GM21360 (cell line): Measurements from ENCODE around the gene PTPN2.
A peak's percentile ranks its signal among the peaks of the same experiment; 100 is the strongest.
"Not testable (repeated sequence)": the region's sequence is repeated elsewhere in the genome, so short reads cannot be mapped to it uniquely, and the experiment has no call there.

Experiments
- ATAC-seq: cut with Tn5 transposase; IDR thresholded peaks from one replicate; pipeline ENCODE4 v1.9.1; 2021; ENCODE audit warnings: mild to moderate bottlenecking, moderate library complexity; ENCODE audit not compliant: unreplicated experiment

Gene PTPN2

DNA sequence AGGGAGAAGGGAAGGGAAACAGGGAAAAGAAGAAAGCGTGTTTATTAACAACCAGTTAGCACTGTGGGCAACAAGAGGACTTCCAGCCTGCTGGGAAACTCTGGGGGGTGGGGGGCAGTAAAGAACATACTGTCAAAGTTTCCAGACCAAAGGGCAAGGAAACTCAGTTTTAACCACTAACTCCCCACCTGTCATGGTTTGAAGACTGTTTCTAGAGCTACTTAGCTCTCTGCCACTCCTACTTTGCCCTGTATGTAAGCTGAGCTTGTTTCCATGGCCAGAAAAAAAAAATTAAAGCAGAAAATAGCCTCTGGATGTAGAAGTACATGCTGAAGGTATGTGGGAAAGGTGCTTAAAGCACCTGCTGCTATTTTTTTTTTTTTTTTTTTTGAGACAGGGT lies 11.0 kb upstream of the PTPN2 start:
- no peak for ATAC-seq

DNA sequence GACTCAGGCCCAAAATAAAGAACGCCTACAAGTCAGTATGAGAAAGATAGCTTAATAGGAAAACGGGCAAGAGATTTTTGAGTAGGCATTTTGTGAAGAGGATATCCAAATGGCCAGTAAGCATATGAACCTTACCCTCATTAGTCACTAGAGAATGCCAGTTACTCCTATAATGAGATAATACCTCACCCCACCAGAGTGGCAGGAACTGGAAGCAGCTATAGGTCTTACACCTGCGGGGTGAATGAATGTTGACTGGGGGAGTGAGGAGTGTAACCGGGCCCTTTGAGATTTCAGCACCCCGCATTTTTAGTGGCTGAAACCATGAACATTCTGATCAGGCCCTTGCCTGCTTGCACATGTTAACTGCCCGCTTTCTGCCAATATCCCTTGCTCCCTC lies 7.5 kb upstream of the PTPN2 start:
- ATAC-seq = no peak

DNA sequence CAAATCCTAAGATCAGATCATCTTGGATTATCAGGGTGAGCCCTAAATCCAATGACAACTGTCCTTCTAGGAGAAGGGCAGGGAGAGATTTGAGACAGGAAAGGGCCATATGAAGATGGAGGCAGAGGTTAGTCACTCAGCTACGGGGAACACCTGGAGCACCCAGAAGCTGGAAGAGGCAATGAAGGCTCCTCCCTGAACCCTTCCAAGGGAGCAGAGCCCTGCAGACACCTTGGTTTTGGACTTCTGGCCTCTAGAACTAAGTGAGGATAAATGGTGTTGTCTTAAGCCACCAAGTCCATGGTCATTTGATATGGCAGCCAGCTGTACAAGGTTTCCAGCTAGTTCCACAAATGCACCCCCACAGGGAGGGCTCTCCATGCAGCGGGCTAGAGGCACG lies 6.9 kb upstream of the PTPN2 start:
- ATAC-seq = no peak

DNA sequence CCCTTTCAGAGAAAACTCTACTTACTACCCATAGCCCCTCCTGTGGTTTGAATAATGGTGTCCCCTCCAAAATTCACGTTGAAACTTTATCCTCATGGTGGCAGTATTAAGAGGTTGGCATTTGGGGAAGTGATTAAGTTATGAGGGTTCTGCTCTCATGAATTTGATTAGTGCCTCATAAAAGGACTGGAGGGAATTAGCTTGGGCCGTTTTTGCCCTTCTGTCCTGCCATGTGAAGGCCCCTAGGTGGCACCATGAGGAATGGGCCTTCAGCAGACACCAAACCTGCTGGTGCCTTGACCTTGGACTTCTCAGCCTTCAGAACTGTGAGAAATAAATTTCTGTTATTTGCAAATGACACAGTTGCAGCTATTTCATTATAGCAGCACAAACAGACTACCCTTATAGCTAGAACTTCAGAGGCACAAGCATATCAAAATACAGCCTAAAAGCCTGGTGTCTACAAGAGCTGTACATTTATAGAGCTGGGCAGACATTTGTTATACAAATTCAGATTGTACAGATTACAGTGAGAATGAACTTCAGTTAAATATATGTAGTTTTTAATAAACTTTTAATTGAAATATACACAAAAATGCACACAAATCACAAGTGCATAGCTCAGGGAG lies 2.6 kb upstream of the PTPN2 start:
- no peak for ATAC-seq

DNA sequence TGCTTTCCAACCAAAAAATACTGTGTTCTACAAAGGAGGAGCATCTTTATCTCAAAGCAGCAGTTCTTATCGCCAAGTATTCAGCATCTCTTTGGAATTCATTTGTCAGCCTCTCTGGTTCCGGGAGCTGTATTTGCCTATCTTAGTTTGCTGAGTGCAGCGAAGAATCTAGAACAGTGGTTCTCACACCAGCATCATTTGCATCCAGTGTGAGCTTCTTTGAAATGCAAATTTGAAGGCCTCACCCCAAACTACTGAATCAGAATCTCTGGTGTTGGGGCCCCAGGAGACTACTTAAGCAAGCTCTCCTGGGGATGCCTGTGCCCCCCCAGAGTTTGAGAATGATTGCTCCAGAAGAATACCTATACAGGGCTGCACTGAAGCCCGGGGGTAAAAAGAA lies 1.5 kb upstream of the PTPN2 start:
- no peak for ATAC-seq

DNA sequence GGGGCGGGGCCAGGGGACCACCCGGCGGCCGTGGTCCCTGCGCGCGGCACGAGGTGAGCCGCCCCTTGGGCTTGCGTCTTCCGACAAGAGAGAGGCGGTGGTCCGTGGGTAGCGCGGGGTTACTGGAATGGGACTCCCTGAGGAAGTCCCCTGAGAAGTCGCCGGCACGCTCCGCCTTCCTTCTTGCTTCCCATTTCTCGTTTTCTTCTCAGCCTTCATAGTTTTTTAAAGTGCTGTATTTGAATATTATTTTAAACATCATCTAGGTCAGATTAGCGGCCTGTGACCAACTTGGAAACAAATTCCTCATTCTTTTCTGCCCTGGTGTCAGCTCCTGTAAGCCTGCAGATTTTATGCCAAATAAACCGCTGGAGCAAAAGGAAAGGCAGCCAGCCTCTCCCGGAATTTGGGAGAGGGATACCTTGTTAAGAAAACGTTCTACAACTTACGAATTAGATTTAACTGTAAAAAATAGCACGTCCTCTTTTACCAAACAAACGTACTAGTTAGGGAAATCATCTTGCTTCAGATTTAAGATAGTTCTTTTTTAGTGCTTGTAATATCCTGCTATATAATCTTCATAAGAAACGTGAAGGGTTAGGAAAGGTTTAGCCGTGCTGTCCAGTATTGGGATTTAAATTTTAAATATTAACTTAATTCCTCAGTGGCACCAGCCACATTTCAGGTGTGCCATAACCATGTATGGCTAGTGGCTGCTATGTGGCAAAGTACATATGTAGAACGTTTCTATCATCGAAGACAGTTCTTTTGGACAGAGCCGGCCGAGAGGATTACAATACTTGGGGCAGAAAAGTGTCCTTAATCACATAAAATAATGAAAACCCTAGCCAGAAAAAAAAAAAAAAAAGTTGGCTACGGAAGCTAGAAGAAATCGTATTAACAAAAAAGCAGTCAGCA lies 628 bp upstream of the PTPN2 start:
- ATAC-seq = no peak

DNA sequence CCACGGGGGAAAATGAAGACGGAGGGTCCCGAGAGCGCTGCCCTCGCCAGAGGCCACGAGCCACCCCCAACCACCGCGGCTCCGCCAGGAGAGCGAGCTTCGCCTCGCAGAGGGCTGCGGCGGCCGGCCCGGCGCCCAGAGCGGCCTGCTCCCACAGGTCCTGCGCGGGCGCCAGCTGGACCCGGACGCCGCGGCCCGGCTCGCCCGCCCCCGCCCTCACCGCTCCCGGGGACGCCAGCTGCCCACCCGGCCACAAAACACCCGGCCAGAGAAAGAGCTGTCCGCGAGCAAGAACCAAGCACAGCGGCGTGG lies 709 bp downstream of the PTPN2 start:
- peak; percentile 5 for ATAC-seq

DNA sequence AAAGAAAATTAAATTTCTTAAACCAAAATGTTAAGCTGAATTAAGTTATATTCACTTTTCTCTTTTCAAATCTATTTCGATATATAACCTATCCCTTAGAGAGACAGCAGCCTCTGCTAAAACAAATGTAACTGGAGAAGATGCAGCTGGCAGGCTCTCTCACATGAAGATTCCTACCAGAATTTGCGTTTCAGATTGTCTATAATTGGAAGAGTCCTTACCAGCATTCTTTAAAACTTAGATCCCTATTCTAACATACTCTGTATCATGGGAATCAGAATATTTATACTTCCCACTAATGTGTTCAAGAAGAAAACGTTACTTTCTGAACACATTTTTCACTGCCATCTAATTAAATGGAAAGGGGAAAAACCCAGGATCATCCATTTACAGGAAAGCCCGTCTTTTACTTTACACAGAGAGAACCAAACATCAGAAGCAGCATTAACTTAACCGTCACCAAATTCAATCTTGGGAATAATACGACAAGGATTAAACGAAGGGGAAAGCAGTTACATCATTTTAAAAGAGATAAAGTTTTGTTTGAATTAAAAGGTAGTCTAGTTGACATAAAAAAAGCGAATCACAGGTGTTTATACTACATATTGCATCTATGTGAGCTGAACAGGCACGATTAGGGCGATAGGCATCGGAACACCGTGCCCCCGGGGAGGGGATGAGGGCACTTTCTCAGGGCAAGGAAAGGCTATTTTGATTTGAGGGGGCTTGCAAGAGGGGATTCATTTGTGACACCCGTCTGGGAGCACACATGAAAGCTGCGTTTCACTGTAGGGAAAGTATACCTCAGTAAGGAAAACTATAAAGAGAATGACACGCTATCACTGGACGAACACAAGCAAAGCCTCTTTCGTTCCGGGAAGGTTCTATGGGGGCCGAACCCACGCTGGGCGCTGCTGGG lies 1.3 kb downstream of the PTPN2 start:
- no peak for ATAC-seq

DNA sequence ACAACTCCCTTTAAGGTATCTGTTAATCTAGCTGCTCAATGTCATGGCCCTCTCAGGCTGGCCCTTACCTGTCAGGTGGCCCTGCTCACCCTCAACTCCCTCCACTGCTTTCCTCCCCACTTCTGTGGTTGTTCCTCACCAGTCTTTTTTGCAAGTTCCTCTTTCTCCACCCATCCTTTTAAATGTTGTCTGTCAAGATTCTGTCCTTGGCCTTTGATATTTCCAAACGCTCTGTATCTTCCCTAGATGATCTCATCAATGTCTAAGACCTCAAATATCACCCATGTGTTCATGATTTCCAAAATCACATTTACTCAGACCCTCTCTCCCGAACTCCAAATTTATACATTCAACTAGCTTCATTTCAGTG lies 3.5 kb downstream of the PTPN2 start:
- no peak for ATAC-seq

DNA sequence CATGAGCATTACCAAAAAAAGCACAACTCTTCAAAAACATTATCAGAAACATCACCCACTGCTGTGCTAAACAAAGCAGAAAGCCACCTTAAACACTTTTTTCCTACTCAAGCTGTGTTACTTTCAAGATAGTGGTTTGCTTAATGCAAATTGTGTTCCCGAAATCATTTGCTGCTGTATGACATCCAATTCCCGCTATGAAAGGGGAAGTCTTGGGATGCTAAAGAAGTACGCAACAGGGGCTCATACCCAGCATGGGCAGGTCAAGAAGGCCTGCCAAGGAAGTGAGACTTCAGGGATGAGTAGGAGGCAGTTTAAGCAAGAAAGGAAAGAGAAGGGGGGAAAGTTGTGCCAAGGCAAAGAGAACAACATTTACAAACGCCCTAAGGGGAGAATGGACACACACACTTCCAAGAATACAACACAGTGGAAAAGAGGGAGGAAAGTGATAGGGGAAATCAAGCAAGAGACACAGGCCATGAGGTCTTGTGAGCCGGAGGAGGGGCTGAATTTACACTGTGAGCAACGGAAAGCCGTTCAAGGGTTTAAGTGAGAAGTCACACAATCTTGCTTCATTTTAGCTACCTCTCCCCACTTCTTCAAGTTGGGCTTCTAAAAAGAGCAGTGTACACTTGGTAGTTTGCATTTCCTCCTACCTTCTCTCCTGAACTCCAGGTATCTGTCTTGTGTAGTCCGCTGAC lies 4.0 kb downstream of the PTPN2 start:
- ATAC-seq = no peak

DNA sequence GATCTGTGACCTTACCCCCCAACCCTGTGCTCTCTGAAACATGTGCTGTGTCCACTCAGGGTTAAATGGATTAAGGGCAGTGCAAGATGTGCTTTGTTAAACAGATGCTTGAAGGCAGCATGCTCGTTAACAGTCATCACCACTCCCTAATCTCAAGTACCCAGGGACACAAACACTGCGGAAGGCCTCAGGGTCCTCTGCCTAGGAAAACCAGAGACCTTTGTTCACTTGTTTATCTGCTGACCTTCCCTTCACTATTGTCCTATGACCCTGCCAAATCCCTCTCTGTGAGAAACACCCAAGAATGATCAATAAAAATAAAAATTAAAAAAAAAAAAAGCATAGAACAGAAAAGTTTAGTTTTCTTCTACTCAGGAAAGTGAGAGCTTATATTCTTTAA lies 9.0 kb downstream of the PTPN2 start:
- ATAC-seq = not testable (repeated sequence)

DNA sequence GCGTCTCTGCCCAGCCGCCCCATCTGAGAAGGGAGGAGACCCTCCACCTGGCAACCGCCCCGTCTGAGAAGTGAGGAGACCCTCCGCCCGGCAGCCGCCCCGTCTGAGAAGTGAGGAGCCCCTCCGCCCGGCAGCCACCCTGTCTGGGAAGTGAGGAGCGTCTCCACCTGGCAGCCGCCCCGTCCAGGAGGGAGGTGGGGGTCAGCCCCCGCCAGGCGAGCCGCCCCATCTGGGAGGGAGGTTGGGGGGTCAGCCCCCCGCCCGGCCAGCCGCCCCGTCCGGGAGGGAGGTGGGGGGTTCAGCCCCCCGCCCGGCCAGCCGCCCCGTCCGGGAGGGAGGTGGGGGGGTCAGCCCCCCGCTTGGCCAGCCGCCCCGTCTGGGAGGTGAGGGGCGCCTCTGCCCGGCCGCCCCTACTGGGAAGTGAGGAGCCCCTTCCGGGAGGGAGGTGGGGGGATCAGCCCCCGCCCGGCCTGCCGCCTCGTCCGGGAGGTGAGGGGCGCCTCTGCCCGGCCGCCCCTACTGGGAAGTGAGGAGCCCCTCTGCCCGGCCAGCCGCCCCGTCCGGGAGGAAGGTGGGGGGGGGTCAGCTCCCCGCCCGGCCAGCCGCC lies 10.0 kb downstream of the PTPN2 start:
- ATAC-seq = not testable (repeated sequence)

DNA sequence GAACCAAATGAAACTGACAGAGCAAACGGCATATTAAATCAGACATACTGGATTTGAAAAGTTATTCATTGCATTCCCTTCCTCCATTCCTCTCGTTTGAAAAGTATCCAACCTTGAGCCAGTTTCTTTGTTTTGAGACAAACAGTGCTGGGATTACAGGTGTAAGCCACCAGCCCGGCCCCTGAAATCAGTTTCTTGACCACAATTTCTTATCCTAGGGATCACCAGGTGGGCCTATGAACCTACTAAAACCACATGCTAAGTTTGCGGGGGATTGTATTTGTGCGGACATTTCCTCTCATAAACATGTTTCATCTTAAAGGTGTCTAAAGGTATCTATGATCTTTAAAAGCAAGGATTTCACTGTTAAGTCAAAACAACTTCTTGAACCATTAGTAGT lies 11.6 kb downstream of the PTPN2 start:
- ATAC-seq = no peak

DNA sequence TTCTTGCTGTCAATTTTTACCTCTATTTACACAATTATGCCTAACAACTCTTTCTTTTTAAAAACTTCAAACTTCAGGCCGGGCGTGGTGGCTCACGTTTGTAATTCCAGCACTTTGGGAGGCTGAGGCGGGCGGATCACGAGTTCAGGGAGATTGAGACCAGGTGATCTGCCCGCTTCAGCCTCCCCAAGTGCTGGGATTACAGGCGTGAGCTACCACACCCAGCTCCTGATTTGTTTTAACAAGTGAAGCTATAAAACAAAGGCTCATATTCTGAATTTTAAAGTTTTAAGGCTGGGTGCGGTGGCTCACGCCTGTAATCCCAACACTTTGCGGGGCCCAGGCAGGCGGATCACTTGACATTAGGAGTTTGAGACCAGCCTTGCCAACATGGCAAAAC lies 15.5 kb downstream of the PTPN2 start:
- no peak for ATAC-seq

DNA sequence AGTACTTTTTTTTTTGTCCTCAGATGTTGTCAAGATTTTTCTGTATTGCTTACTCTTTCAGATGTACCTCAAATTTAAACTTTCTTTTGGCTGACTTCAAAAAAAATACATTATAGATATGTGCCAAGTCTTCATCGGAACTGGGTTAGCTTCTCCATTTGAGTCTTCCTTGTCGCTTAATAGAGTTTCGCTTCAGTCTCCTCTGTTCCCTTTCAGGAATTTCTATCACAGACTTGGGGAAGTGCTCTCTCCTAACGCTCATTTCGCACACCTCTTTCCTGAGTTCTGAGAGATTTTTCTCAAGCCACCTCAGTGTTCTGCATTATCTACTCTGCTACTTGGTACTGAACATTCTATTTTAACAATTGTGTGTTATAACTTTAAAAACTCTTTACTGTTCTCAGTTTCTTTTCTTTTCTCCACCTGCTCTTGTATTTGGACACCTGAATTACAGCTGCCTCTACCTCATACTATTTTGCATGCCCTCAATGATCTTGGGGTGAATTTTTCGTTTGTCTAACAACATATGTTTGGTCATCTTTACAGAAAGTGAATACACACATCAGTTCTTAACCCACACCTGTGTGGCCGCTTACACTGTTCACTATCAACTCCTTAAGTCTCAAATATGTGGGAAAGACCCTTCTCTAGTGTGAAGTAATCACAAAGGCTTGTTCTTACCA lies 16.5 kb downstream of the PTPN2 start:
- no peak for ATAC-seq

DNA sequence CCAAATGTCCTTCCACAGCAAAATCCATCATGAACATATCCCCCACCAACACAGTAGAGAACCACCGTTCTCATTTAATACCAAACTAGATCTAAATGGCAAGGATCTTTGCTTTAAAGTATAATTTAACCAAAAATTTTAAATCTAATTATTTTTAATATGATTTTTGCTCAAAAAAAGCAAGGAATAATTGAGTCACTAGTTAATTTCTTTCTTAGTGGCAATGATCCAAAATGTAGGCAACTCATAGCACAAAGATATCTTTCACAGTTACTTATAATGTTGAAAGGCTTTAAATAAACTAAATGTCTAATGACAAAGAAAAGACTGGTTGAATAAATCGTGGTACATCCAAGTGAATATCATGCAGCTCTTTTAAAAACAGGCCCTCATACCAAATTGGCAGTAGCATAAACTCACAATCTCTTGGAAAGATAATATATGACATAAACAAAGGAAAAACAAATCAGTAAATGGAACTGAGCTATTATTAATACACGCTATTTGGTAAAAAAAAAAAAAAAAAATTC lies 20.3 kb downstream of the PTPN2 start:
- ATAC-seq = no peak

DNA sequence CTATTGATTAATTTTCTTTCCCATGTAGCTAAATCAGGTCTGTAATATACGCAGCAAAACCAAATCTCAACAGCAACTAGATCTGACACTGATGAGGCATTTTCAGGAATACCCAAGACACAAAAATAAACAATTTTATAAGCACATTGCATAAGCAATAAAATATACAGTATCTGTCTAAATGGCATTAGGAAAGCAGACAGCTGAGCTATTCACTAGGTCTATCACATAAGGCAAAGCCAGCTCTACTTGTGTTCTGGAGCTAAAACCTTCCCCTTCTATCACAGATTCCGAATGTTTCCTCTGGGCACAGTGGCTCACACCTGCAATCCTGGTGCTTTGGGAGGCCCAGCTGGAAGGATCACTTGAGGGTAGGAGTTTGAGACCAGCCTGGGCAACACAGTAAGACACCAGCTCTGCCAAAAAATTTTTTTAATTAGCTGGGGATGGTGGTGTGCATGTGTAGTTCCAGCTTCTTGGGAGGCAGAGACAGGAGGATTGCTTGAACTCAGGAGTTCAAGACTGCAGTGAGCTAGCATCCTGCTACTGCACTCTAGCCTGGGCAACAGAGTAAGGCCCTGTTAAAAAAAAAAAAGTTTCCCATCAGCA lies 21.1 kb downstream of the PTPN2 start:
- no peak for ATAC-seq

DNA sequence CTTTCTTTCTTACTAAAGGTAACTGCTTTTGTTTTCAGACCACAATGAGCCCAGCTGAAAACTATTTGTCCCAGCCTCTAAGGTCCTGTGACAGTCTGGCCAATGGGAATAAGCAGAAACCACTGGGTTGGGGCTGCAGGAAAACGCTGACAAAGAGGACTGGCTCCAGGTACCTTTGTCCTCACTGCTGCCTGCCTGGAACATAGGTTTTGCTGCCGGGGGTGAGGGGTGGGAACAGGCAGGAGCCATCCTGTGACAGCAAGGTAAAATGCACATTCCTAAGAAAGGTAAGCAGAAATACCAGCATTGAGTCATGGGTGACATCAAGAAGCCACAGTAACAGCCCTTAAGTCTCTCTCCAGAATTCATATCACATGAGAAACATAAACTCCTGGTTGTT lies 21.6 kb downstream of the PTPN2 start:
- no peak for ATAC-seq

DNA sequence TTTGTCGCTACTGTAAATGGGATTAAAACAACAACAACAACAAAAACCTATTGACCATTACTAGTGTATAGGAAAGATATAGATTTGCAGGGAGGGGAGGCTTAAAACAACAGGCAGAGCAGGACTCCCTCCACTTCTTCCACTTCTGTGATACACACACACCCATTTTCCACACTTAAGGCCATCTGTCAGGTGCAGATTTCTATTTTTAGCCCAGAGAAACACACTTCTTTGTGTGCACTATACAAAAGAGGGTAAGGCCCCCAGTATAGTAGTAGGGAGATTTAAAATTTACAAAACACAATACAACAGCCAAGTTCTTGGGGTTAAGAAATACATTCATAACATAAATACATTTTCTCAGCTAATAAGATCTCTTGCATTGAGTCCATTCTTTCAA lies 22.4 kb downstream of the PTPN2 start:
- no peak for ATAC-seq
